Kidney (tissue), 14 donors: ENCODE data around the gene CCDC69. TPM values are rescaled to one million over a fixed set of nuclear protein-coding genes. Genes with fewer than 3 reads are reported as not detected.

ENCODE experiments used
- DNase-seq, 5 donors: peaks; one replicate each; pipeline ENCODE4 v3.0.0-alpha.2; 2013 to 2020
- FAIRE-seq: peaks from 2 replicates; lab custom pipeline; 2012; peaks lifted over from hg19 to GRCh38; lab: Jason Lieb, UNC
- H3K27ac ChIP-seq, 2 donors: one replicate each; pipeline ENCODE4 v1.7.0; 2013; ENCODE audit warnings: low read depth in 2 of 2, low read length in 2 of 2, inconsistent platforms in 1 of 2
- H3K27me3 ChIP-seq: one replicate; pipeline ENCODE4 v1.7.1; 2013; ENCODE audit warnings: low read length, inconsistent platforms; ENCODE audit not compliant: control insufficient read depth, insufficient read depth
- H3K36me3 ChIP-seq, 3 donors: one replicate each; pipeline versions ENCODE4 v1.7.0 to v1.7.1; 2013; ENCODE audit warnings: low read length in 3 of 3, control low read depth in 1 of 3, inconsistent platforms in 1 of 3; ENCODE audit not compliant: insufficient read depth in 3 of 3, control insufficient read depth in 2 of 3
- H3K4me1 ChIP-seq, 3 donors: one replicate each; pipeline versions ENCODE4 v1.7.0 to v1.7.1; 2013; ENCODE audit warnings: low read length in 3 of 3, inconsistent platforms in 1 of 3, low read depth in 1 of 3; ENCODE audit not compliant: control insufficient read depth in 2 of 3, insufficient read depth in 2 of 3
- H3K4me3 ChIP-seq, 3 donors: one replicate each; pipeline versions ENCODE4 v1.7.0 to v1.8.1; 2013; ENCODE audit warnings: low read length in 3 of 3, control low read depth in 1 of 3, inconsistent platforms in 1 of 3
- H3K9ac ChIP-seq, 3 donors: one replicate each; pipeline versions ENCODE4 v1.7.0 to v1.7.1; 2013; ENCODE audit warnings: low read length in 3 of 3, control low read depth in 1 of 3, inconsistent platforms in 1 of 3
- H3K9me3 ChIP-seq, 3 donors: one replicate each; pipeline versions ENCODE4 v1.7.0 to v1.7.1; 2013; ENCODE audit warnings: low read length in 3 of 3, control low read depth in 1 of 3, inconsistent platforms in 1 of 3; ENCODE audit not compliant: control insufficient read depth in 2 of 3, insufficient read depth in 1 of 3
- intact Hi-C: fragments of 100-400 bp; cut with DNase I; formaldehyde crosslinking; loops from one replicate; pipeline ENCODE4 v1.11.1; 2022
- polyA plus RNA-seq: library from polyadenylated mRNA; stranded (reverse); fragments of 350-450 nt; fragmentation: Illumina TruSeq; extraction: RNeasy Lipid Tissue Mini Kit (QIAGEN cat#74804); gene quantifications from one replicate; pipeline ENCODE4 v1.2.3, GENCODE V29; 2014; ENCODE audit warnings: low read depth, low replicate concordance; ENCODE audit not compliant: insufficient read depth
- total RNA-seq: library from RNA; stranded (reverse); fragmentation: NEBNext Ultra II Directional; extraction: Animal tissue kit (Norgen Biotek cat#: 25700); gene quantifications from one replicate; pipeline ENCODE4 v1.2.1, GENCODE V29; 2021
- TF ChIP-seq, protein P1 (sequence below): IDR thresholded peaks from 3 replicates; pipeline ENCODE4 v1.5.1; 2012; ENCODE audit warnings: mild to moderate bottlenecking, moderate library complexity, borderline replicate concordance; ENCODE audit not compliant: insufficient read depth; ENCODE audit errors: extremely low read depth
- donor health status: control.
- donor health status: control.
- donor health status: control.
- donor health status: control.
- donor health status: control.
- donor health status: DM: yes; HTN: yes; CAD: no.
- donor health status: Normal renal cell carcinoma (clear cell type).

CCDC69 gene
- total and polyA plus RNA-seq, 2 donors from 2014 or later = 11.1 to 22.8 TPM

DNA sequence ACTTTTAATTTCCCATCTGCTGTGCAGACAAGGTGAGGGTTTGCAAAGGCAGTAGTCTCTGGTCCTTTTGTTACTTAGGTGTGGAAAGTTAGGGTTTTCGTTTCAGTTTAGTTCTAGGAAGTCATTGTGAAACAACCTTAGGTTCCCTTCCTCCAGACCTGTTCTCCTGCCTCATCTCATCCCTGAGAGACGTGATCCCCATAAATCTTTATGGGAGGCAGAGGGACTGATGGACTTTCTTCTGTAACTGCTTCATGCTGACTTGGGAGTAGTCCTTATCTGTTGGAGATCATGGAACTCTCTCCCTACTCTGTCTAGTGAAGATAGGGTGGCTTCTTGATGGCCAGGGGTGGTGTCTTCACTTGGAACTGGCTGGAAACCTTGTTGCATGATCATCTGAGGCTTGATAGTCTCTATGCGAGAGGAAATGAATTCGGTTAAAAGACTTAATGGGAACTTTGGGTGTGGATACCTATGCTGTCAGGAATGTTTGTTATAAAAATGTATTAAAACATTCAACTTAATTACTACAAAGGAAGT lies 21.9 kb upstream of the CCDC69 start:
- intact Hi-C loops = no loop called here
- Histone ChIP-seq H3K27me3 (no peaks in the 10 kb centered on the region), H3K4me3 (no peak overlapping the region), H3K9me3 (no peaks in the 10 kb centered on the region), H3K9ac (no peak overlapping the region), H3K36me3 (no peaks in the 10 kb centered on the region), H3K27ac (no peak overlapping the region), H3K4me1 (no peaks in the 10 kb centered on the region)
- TF ChIP-seq, protein P1, sequence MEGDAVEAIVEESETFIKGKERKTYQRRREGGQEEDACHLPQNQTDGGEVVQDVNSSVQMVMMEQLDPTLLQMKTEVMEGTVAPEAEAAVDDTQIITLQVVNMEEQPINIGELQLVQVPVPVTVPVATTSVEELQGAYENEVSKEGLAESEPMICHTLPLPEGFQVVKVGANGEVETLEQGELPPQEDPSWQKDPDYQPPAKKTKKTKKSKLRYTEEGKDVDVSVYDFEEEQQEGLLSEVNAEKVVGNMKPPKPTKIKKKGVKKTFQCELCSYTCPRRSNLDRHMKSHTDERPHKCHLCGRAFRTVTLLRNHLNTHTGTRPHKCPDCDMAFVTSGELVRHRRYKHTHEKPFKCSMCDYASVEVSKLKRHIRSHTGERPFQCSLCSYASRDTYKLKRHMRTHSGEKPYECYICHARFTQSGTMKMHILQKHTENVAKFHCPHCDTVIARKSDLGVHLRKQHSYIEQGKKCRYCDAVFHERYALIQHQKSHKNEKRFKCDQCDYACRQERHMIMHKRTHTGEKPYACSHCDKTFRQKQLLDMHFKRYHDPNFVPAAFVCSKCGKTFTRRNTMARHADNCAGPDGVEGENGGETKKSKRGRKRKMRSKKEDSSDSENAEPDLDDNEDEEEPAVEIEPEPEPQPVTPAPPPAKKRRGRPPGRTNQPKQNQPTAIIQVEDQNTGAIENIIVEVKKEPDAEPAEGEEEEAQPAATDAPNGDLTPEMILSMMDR = no peak
- DNase-seq (no peak), FAIRE-seq (no peak)

DNA sequence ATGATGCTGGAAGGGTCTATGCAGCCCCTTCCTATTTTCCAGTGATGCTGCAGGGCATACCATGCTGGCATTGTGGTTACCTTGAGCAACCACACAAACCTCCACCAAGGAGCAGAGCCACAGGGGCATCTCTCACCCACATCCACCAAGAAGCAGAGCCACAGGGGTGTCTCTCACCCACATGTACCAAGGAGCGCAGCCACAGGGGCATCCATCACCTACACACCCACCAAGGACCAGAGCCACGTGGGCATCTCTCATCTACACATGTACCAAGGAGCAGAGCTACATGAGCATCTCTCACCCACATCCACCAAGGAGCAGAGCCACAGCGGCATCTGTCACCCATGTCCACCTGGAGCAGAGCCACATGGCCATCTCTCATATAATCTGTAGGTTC lies 20.3 kb upstream of the CCDC69 start:
- Histone ChIP-seq H3K36me3 (no peaks in the 10 kb centered on the region), H3K27ac (no peak overlapping the region), H3K4me1 (no peaks in the 10 kb centered on the region), H3K4me3 (no peak overlapping the region), H3K9ac (no peak overlapping the region), H3K9me3 (no peaks in the 10 kb centered on the region), H3K27me3 (no peaks in the 10 kb centered on the region)
- FAIRE-seq (no peak), DNase-seq (no peak)
- intact Hi-C loops = no loop called here
- TF ChIP-seq, protein P1 = no peak

DNA sequence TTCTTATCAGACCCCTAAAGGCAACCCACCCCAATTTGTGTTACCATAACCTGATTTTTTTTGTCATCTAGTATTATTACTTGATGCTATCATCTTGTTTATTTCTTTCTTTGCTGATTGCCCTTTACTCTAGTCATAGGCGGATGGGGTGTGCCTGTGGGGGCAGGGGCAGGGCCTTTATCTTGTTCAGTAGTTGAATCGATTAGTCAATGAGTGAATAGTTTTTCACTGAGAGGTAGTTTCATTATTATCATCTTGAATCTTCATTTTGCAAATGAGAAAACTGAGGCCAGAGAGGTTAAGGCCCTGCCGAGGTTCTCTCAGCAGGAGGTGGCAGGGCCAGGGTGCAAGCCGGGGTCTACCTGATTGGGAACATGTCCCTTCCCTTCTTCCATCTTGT lies 19.7 kb upstream of the CCDC69 start:
- Histone ChIP-seq H3K36me3 (no peaks in the 10 kb centered on the region), H3K27ac (no peak overlapping the region), H3K4me1 (no peaks in the 10 kb centered on the region), H3K27me3 (no peaks in the 10 kb centered on the region), H3K9me3 (no peaks in the 10 kb centered on the region), H3K4me3 (no peak overlapping the region), H3K9ac (no peak overlapping the region)
- DNase-seq (no peak), FAIRE-seq (no peak)
- intact Hi-C loops = no loop called here
- TF ChIP-seq, protein P1 = no peak

DNA sequence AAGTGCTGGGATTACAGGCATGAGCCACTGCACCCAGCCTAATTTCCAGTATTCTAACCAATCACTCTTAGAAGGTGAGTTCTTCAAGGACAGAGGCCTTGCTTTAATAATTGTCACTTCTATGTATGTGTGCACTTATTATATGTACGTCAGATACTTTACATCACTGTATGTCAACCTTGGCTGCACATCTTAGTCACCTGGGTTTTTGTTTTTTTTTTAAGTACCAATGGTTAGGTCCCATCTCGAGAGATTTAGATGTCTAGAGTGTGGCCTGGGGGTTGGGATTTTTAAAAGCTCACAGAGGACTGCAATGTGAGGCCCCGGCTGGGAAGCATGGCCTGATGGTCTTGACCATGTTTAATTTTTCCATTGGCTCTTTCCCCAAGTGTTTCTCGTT lies 19.2 kb upstream of the CCDC69 start:
- FAIRE-seq (no peak), DNase-seq (no peak)
- Histone ChIP-seq H3K4me1 (no peaks in the 10 kb centered on the region), H3K9ac (no peak overlapping the region), H3K9me3 (no peaks in the 10 kb centered on the region), H3K36me3 (no peaks in the 10 kb centered on the region), H3K4me3 (no peak overlapping the region), H3K27me3 (no peaks in the 10 kb centered on the region), H3K27ac (no peak overlapping the region)
- intact Hi-C loops = no loop called here
- TF ChIP-seq, protein P1 = no peak
